Tibial nerve (tissue), 4 donors: Measurements from ENCODE around the gene SMAD1. TPM values are rescaled to one million over a fixed set of nuclear protein-coding genes. Genes with fewer than 3 reads are reported as not detected.

Source experiments
- DNase-seq, 2 donors: peaks; one replicate each; pipeline ENCODE4 v3.0.0-alpha.2; 2019; ENCODE audit warnings: low spot score in 2 of 2
- H3K27ac ChIP-seq, 4 donors: fragments of 200-600 bp; sonication (generic) in 3 of 4; one replicate each; pipeline ENCODE4 v1.5.1; 2017 to 2019; ENCODE audit warnings: mild to moderate bottlenecking in 1 of 4
- H3K27me3 ChIP-seq, 2 donors: fragments of 200-600 bp; sonication (generic) in 1 of 2; one replicate each; pipeline versions ENCODE4 v1.5.1 to v1.6.0; 2017 to 2019
- H3K36me3 ChIP-seq, 3 donors: fragments of 200-600 bp; sonication (generic); one replicate each; pipeline ENCODE4 v1.5.1; 2018 to 2019
- H3K4me1 ChIP-seq, 4 donors: fragments of 200-600 bp; sonication (generic) in 3 of 4; one replicate each; pipeline ENCODE4 v1.5.1; 2017 to 2019
- H3K4me3 ChIP-seq, 4 donors: fragments of 200-600 bp; sonication (generic) in 3 of 4; one replicate each; pipeline ENCODE4 v1.5.1; 2017 to 2019; ENCODE audit warnings: mild to moderate bottlenecking in 1 of 4, moderate library complexity in 1 of 4
- H3K9me3 ChIP-seq, 4 donors: fragments of 200-600 bp; sonication (generic) in 3 of 4; one replicate each; pipeline ENCODE4 v1.5.1; 2017 to 2019
- CTCF ChIP-seq, 5 experiments: fragments of 200-600 bp in 3 of 5; fragments of 450-650 bp in 2 of 5; sonication (generic) in 3 of 5; IDR thresholded peaks; one replicate each; pipeline ENCODE4 v1.5.1; 2016 to 2019; ENCODE audit warnings: antibody characterized with exemption in 5 of 5, mild to moderate bottlenecking in 3 of 5, moderate library complexity in 2 of 5
- EP300 ChIP-seq, 2 donors: sonication (generic); formaldehyde crosslinking; IDR thresholded peaks; one replicate each; pipeline ENCODE4 v1.6.1; 2017; ENCODE audit warnings: antibody characterized with exemption in 2 of 2, mild to moderate bottlenecking in 1 of 2
- POLR2A ChIP-seq, 2 donors: fragments of 450-650 bp; IDR thresholded peaks; one replicate each; pipeline ENCODE4 v1.6.1; 2017; ENCODE audit warnings: antibody characterized with exemption in 2 of 2, mild to moderate bottlenecking in 2 of 2, moderate library complexity in 2 of 2
- WGBS, 2 donors: methylation state at CpG; one replicate each; pipeline ENCODE4 v1.1.5; 2018; 5-methylcytosine and 5-hydroxymethylcytosine counted together
- total RNA-seq, 4 donors: library from RNA; depleted of rRNA; stranded (reverse); fragments of >200 nt; gene quantifications; one replicate each; pipeline ENCODE4 v1.1.0, GENCODE V29; 2016

The SMAD1 gene
- total RNA-seq, 4 donors from 2014 or later: 23.8 to 48.6 (median 34.9) TPM

- WGBS, 2 donors: 77 to 79% methylated on average over 2 of the region's 2 CpGs
- Histone ChIP-seq H3K36me3 (peaks cover 0 to 6% (median 0%) of the 10 kb centered on the region in 3 donors), H3K4me1 (no peaks in the 10 kb centered on the region), H3K4me3 (no peak overlapping the region), H3K27ac (no peak overlapping the region), H3K27me3 (no peaks in the 10 kb centered on the region), H3K9me3 (no peaks in the 10 kb centered on the region)
- TF ChIP-seq POLR2A (IDR thresholded peaks at IDR 0.05) (no peak), CTCF (IDR thresholded peaks at IDR 0.05) (no peak), EP300 (IDR thresholded peaks at IDR 0.05) (no peak)
- no peak for DNase-seq
These were observed 82.9 kb downstream of the SMAD1 start for GRCh38 chr4:145564540-145564939.

GRCh38 chr4:145565328-145565727 lies 83.7 kb downstream of the SMAD1 start:
- 46 to 63% methylated on average over 1 of the region's 1 CpG for WGBS, 2 donors
- H3K4me3 ChIP-seq: no peak overlapping the region
- no peaks in the 10 kb centered on the region for H3K27me3 ChIP-seq
- TF ChIP-seq EP300 (IDR thresholded peaks at IDR 0.05) (no peak), POLR2A (IDR thresholded peaks at IDR 0.05) (no peak), CTCF (IDR thresholded peaks at IDR 0.05) (no peak)
- no peaks in the 10 kb centered on the region for H3K4me1 ChIP-seq
- no peaks in the 10 kb centered on the region for H3K9me3 ChIP-seq
- no peaks in the 10 kb centered on the region for H3K36me3 ChIP-seq
- H3K27ac ChIP-seq: no peak overlapping the region
- DNase-seq: no peak

GRCh38 chr4:145566086-145566708 lies 84.5 kb downstream of the SMAD1 start:
- Histone ChIP-seq H3K4me1 (no peaks in the 10 kb centered on the region), H3K9me3 (no peaks in the 10 kb centered on the region), H3K27ac (no peak overlapping the region), H3K36me3 (no peaks in the 10 kb centered on the region), H3K27me3 (no peaks in the 10 kb centered on the region), H3K4me3 (no peak overlapping the region)
- TF ChIP-seq POLR2A (IDR thresholded peaks at IDR 0.05): no peak
- no peak for TF ChIP-seq CTCF (IDR thresholded peaks at IDR 0.05)
- TF ChIP-seq EP300 (IDR thresholded peaks at IDR 0.05): no peak
- DNase-seq: no peak
- WGBS, 2 donors: 93 to 95% methylated on average over 5 of the region's 5 CpGs

- H3K36me3 ChIP-seq: no peaks in the 10 kb centered on the region
These were observed 85.1 kb downstream of the SMAD1 start for GRCh38 chr4:145566768-145567167.

More at GRCh38 chr4:145566768-145567167, 85.1 kb downstream of the SMAD1 start:
- Histone ChIP-seq H3K4me3 (no peak overlapping the region), H3K9me3 (no peaks in the 10 kb centered on the region), H3K4me1 (no peaks in the 10 kb centered on the region), H3K27ac (no peak overlapping the region), H3K27me3 (no peaks in the 10 kb centered on the region)
- TF ChIP-seq EP300 (IDR thresholded peaks at IDR 0.05): no peak
- no peak for TF ChIP-seq POLR2A (IDR thresholded peaks at IDR 0.05)
- no peak for TF ChIP-seq CTCF (IDR thresholded peaks at IDR 0.05)
- DNase-seq: no peak
- 77 to 89% methylated on average over 5 of the region's 5 CpGs for WGBS, 2 donors
